ENCODE data around the gene GPM6B.

GPM6B gene

DNA sequence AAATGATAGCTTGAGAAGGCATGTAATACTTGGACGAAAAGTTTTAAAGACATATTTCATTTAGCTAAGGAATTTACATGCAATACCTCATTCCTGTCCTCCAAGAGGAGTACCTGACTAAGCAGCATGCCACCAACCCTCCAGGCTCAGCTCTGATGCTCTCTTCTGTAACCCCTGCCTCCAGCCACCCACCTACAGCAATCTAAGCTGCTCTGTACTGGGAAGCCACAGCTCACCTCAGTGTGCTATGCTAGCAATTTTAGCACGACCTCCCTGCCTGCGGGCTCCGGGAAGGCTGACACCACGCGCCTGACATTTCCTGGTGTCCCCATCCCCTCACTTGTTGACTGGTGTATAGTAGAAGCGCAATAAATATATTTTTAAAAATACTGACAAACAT, 23.2 kb upstream of the GPM6B start:
- TF ChIP-seq POLR2AphosphoS5 (IDR thresholded peaks at IDR 0.05; ENCODE audit: low read depth, low read length) (no peak), POLR2A (IDR thresholded peaks at IDR 0.05; ENCODE audit: low read depth, low read length) (no peak), TAF1 (IDR thresholded peaks at IDR 0.05; ENCODE audit: borderline replicate concordance, low read depth, low read length) (no peak)
- no peak for DNase-seq (ENCODE audit: insufficient read length)
- FAIRE-seq = no peak

DNA sequence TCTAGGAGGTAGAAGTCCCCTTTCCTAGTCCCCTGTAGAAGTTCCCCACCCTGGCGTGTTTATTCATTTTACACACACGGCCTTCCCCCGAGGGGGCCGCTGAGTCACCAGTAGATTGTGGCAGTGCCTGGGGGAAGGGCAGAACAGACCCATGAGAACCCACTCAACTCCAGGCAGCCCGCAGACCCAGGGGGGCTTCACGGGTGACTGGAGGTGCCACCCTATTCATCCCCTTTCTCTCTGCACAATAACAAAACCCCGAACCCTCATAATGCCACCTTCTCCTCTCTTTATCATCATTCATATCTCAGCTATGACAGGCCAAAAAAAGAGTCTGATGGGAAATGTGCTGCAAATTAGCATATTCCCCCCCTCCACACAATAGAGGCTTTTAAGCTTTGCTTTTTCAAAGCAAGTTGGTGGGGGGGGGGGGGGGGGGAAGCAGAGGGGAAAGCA, 20.4 kb upstream of the GPM6B start:
- peak; percentile 38 for FAIRE-seq
- no peak for DNase-seq (ENCODE audit: insufficient read length)
- TF ChIP-seq TAF1 (IDR thresholded peaks at IDR 0.05; ENCODE audit: borderline replicate concordance, low read depth, low read length) = no peak

DNA sequence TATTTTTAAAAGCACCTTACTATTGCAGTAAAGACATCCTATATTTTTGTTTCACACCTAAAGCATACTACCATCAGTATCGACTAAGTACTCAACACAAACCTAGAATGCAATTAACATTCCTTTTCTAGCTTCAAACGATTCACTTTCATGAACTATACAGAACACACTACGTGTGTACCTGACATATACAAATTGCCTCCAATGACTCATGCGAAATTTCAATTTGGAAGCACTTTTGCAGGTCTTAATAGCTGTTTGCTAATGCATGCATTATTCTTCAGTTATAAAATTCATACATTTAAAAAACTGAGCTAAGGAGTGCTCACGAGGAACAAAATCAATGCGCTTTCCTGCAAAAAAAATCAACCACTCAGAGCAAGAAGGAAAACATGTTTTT, 19.7 kb upstream of the GPM6B start:
- no peak for DNase-seq (ENCODE audit: insufficient read length)
- no peak for TF ChIP-seq POLR2A (IDR thresholded peaks at IDR 0.05; ENCODE audit: low read depth, low read length)
- TF ChIP-seq TAF1 (IDR thresholded peaks at IDR 0.05; ENCODE audit: borderline replicate concordance, low read depth, low read length) = no peak
- no peak for TF ChIP-seq POLR2AphosphoS5 (IDR thresholded peaks at IDR 0.05; ENCODE audit: low read depth, low read length)
- FAIRE-seq = peak; percentile 58

DNA sequence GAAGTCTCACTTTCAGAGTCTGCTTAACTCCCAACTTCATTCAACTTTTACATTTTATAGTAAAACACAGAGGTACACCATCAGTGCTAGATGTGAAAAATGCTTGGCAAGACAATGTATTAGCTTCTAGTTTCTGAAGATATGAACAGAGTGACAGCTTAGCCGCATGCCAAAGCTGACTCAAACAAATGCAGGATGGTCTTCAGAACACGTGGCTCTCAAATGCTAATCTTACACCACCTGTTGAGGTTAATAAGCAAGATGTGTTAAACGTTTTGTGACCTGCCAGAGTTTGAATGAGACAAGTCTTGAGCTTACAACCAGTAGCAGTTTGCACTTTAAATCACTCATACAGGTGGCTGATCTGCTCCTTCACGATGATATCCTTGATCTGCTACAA, 18.9 kb upstream of the GPM6B start:
- DNase-seq (ENCODE audit: insufficient read length) (no peak), FAIRE-seq (no peak)
- TF ChIP-seq TAF1 (IDR thresholded peaks at IDR 0.05; ENCODE audit: borderline replicate concordance, low read depth, low read length) = no peak
- no peak for TF ChIP-seq POLR2AphosphoS5 (IDR thresholded peaks at IDR 0.05; ENCODE audit: low read depth, low read length)

DNA sequence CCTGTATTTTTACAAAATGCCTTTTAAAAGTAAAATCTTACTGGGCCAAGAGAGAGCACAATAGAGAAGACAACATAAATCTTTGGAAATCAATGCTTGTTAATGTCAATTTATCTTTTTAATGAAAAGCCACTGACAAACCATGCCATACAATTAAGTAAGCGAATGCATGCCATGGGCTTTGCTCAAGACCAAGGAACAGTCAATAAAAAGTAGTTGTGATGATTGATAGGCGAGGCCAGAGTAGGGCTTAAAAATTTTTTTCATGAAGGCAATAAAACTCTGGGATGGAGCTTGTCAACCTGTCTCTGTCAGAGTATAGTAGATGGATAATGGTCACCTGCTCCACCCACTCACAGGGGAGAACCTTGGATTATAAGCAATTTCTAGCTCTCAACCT, 17.5 kb upstream of the GPM6B start:
- TF ChIP-seq POLR2AphosphoS5 (IDR thresholded peaks at IDR 0.05; ENCODE audit: low read depth, low read length) = no peak
- no peak for TF ChIP-seq TAF1 (IDR thresholded peaks at IDR 0.05; ENCODE audit: borderline replicate concordance, low read depth, low read length)
- TF ChIP-seq POLR2A (IDR thresholded peaks at IDR 0.05; ENCODE audit: low read depth, low read length) = no peak
- FAIRE-seq = no peak
- DNase-seq (ENCODE audit: insufficient read length) = no peak

DNA sequence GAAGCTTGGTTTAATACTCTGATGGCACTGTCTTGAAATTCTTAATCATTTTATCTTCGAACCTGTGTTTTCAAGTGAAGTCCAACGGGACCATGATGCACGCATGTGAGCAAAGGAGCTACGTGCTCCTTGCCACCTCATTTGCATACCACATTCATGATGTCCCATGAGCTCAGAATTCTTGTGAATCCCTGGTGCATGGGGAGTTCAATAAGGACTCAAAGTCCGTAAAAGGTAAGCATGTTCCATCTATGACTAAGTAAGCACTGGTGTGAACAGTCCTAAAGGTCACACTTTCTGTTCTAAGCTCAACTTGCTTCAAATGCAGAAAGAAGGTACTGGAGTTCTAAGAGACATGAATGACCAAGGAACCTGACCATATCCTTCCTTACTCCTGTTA, 13.1 kb upstream of the GPM6B start:
- peak; percentile 73 for FAIRE-seq
- TF ChIP-seq TAF1 (IDR thresholded peaks at IDR 0.05; ENCODE audit: borderline replicate concordance, low read depth, low read length) = no peak
- no peak for TF ChIP-seq POLR2A (IDR thresholded peaks at IDR 0.05; ENCODE audit: low read depth, low read length)
- no peak for TF ChIP-seq POLR2AphosphoS5 (IDR thresholded peaks at IDR 0.05; ENCODE audit: low read depth, low read length)

DNA sequence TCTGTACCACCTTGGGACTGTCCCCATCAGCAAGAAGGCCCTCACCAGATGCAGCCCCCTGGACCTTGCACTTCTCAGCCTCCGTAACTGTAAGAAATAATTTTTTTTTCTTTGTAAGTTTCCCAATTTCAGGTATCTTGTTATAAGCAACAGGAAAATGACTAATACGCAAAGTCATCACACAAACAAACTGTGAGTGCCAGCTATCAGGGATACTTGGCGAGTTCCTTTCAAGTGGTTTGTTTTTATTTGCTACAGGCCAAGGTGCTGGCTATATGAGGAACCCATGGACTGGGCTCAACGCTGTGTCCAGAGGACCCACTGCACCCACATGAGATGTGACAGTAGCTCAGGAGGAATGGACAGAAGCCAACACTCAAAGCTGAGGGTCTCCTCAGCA, 11.5 kb upstream of the GPM6B start:
- no peak for DNase-seq (ENCODE audit: insufficient read length)
- no peak for FAIRE-seq
- TF ChIP-seq TAF1 (IDR thresholded peaks at IDR 0.05; ENCODE audit: borderline replicate concordance, low read depth, low read length) (no peak), POLR2AphosphoS5 (IDR thresholded peaks at IDR 0.05; ENCODE audit: low read depth, low read length) (no peak), POLR2A (IDR thresholded peaks at IDR 0.05; ENCODE audit: low read depth, low read length) (no peak)

More for the DNA sequence above, 13.1 kb upstream of the GPM6B start:
- DNase-seq (ENCODE audit: insufficient read length) = no peak

DNA sequence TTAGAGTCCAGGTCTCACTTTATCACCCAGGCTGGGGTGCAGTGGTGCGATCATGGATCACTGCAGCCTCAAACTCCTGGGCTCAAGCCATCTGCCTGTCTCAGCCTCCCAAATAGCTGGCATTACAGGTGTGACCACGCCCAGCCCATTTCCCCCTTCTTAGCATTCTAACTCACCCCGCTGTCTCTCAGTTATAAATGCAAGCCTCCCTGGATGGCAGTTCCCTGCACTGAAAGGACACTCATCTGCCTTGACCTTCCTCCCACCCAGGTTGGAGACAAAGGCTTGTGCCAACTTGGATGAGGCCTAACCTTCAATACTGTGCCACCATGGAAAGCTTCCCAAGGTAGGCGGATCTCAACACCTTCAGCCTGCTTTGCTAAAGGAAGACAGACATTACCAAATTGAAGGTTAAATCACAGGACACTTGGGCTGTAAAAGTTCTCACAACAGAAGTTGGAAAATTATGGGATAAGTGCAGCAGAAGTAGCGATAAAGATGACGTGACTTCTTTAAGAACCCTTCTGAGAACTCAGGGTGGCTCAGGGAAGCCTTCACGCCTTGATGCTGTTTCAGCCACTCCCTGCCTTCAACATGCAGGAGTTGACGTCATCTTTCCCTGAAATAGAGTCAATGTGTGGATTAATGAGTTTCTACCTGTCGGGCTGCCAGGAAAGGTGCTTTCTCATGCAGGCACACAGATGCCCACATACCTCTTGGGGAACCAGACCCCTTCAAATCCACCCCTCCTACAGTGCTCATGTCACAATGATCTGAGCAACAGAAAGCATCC, 10.6 kb upstream of the GPM6B start:
- TF ChIP-seq TAF1 (IDR thresholded peaks at IDR 0.05; ENCODE audit: borderline replicate concordance, low read depth, low read length) (no peak), POLR2AphosphoS5 (IDR thresholded peaks at IDR 0.05; ENCODE audit: low read depth, low read length) (no peak), POLR2A (IDR thresholded peaks at IDR 0.05; ENCODE audit: low read depth, low read length) (no peak)
- DNase-seq (ENCODE audit: insufficient read length) = no peak
- FAIRE-seq = no peak

DNA sequence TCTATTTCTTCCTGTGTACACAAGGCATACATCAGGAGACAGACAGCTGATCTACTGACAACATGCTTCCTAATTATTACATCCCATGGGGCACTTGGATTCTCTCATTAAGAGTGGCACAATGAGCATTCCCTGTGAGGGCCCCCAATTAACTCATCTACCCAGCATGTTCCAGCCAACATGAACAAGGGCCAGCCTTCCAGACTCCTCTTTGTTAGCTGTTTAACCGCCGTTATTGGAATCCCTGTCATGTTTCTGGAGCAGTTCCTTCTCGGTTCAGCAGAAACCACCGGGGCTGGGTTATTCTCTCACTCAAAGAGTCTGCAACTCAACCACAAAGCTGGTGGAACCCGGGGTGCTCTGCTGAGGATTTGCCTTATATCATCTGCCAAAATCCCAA, 9.9 kb upstream of the GPM6B start:
- no peak for TF ChIP-seq POLR2A (IDR thresholded peaks at IDR 0.05; ENCODE audit: low read depth, low read length)
- no peak for TF ChIP-seq TAF1 (IDR thresholded peaks at IDR 0.05; ENCODE audit: borderline replicate concordance, low read depth, low read length)
- no peak for TF ChIP-seq POLR2AphosphoS5 (IDR thresholded peaks at IDR 0.05; ENCODE audit: low read depth, low read length)
- no peak for DNase-seq (ENCODE audit: insufficient read length)
- FAIRE-seq = no peak

DNA sequence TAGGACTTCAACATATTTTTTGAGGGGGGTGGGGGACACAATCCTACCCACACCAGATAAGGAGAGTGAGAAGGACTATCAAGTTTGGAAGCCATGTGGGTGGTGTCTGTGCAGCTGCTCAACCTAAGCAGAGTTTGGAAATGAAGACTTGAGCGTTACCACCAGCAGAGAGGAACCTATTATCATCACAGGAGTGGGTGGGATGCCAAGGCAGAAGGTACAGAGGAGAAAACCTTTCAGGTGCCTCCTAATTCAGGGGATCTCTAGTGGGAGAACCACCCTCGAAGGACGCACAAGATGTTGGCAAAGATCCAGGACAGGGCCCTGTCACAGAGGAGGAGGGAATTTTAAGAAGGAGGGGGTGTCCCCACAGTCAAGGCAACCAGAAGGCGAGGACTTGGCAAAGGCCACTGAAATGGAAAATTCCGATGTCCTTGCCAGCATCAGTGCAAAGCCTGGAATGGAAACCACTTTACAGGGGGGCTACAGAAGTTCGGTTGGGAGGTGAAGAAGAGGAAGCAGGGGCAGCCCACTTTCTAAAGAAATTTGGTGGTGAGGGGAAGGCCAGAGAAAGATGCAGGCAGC, 8.4 kb upstream of the GPM6B start:
- no peak for TF ChIP-seq POLR2A (IDR thresholded peaks at IDR 0.05; ENCODE audit: low read depth, low read length)
- TF ChIP-seq POLR2AphosphoS5 (IDR thresholded peaks at IDR 0.05; ENCODE audit: low read depth, low read length) = no peak
- TF ChIP-seq TAF1 (IDR thresholded peaks at IDR 0.05; ENCODE audit: borderline replicate concordance, low read depth, low read length) = no peak
- FAIRE-seq (no peak), DNase-seq (ENCODE audit: insufficient read length) (no peak)

DNA sequence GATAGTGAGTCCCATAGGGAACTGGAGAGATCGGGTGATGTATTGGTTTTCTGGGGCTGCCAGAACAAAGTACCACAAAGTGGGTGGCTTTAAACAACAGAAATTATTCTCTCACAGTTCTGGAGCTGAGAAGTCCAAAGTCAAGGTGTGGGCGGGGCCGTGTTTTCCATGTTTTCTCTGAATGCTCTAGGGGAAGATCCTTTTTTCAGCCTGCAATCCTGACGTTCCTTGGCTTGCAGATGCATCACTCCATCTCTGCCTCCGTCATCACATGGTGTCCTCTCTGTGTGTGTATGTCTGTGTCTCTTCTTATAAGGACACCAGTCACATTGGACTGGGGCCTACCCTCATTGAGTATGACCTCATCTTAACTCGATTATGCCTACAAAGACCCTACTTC, 7.9 kb upstream of the GPM6B start:
- no peak for TF ChIP-seq POLR2AphosphoS5 (IDR thresholded peaks at IDR 0.05; ENCODE audit: low read depth, low read length)
- no peak for TF ChIP-seq TAF1 (IDR thresholded peaks at IDR 0.05; ENCODE audit: borderline replicate concordance, low read depth, low read length)
- no peak for TF ChIP-seq POLR2A (IDR thresholded peaks at IDR 0.05; ENCODE audit: low read depth, low read length)
- FAIRE-seq (no peak), DNase-seq (ENCODE audit: insufficient read length) (no peak)

DNA sequence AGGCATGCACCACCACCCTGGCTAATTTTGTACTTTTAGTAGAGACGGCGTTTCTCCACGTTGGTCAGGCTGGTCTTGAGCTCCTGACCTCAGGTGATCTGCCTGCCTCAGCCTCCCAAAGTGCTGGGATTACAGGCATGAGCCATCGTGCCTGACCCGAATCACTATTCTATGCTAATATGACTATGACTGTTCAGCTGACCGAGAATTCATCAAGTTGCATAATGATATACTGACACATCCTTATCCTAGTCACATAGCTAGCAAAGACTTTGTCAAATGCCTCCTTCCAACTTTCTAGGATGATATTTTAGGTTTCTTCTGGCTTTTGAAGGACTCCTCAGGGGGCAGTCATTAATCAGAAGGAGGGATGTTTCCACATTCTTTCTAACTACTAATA, 4.8 kb upstream of the GPM6B start:
- no peak for FAIRE-seq
- no peak for TF ChIP-seq POLR2A (IDR thresholded peaks at IDR 0.05; ENCODE audit: low read depth, low read length)
- no peak for TF ChIP-seq POLR2AphosphoS5 (IDR thresholded peaks at IDR 0.05; ENCODE audit: low read depth, low read length)
- no peak for TF ChIP-seq TAF1 (IDR thresholded peaks at IDR 0.05; ENCODE audit: borderline replicate concordance, low read depth, low read length)
- no peak for DNase-seq (ENCODE audit: insufficient read length)
